ENCODE results near the gene GSG1. TPM values are rescaled to one million over a fixed set of nuclear protein-coding genes. Genes with fewer than 3 reads are reported as not detected.
"Not testable (repeated sequence)": the region's sequence is repeated elsewhere in the genome, so short reads cannot be mapped to it uniquely, and the experiment has no call there.

GSG1 gene
- total RNA-seq, 2 donors from 2014 or later, result not detected

DNA sequence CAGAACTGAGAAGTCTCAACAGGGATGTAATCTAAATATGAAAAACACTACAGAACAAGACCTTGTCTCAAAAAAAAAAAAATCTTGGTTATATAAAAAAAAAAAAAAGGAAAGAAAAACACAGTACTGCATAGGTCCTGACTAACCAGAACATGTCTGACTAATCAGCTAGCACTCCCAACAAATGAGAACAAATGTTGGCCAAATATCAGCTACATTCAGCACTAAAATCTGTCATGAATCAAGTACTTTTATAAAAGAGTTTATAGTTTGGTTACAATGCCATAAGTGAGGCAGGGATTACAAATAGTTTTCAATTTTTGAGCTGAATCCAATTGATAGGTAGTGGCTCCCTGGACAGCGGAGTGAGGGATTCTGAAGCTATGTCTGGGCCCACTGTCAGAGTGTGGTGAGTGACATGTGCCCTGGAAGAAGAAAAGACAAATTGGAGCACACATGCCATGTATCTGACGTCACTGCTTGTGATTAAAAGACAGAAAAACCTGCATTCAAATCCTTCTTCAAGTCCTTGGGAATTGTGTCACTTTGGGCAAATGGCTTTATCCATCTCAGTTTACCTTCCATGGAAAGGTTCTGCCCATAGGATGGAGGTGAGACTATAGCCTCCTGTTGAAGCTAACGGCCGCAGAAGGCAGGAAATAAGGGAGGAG is 64.8 kb downstream of the GSG1 start:
- Histone ChIP-seq H3K9me3 (no peaks in the 10 kb centered on the region), H3K4me3 (no peak overlapping the region), H3K27me3 (peaks cover 15% of the 10 kb centered on the region), H3K36me3 (no peaks in the 10 kb centered on the region), H3K27ac (no peak overlapping the region), H3K4me1 (peaks cover 8% of the 10 kb centered on the region), H3K9ac (ENCODE audit: low read depth in 2 of 2, low read length in 2 of 2) (no peak overlapping the region)
- intact Hi-C loops (cut with DNase I), result no loop called here
- TF ChIP-seq, protein P1, sequence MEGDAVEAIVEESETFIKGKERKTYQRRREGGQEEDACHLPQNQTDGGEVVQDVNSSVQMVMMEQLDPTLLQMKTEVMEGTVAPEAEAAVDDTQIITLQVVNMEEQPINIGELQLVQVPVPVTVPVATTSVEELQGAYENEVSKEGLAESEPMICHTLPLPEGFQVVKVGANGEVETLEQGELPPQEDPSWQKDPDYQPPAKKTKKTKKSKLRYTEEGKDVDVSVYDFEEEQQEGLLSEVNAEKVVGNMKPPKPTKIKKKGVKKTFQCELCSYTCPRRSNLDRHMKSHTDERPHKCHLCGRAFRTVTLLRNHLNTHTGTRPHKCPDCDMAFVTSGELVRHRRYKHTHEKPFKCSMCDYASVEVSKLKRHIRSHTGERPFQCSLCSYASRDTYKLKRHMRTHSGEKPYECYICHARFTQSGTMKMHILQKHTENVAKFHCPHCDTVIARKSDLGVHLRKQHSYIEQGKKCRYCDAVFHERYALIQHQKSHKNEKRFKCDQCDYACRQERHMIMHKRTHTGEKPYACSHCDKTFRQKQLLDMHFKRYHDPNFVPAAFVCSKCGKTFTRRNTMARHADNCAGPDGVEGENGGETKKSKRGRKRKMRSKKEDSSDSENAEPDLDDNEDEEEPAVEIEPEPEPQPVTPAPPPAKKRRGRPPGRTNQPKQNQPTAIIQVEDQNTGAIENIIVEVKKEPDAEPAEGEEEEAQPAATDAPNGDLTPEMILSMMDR (IDR thresholded peaks at IDR 0.05), result no peak
- DNase-seq, result no peak

DNA sequence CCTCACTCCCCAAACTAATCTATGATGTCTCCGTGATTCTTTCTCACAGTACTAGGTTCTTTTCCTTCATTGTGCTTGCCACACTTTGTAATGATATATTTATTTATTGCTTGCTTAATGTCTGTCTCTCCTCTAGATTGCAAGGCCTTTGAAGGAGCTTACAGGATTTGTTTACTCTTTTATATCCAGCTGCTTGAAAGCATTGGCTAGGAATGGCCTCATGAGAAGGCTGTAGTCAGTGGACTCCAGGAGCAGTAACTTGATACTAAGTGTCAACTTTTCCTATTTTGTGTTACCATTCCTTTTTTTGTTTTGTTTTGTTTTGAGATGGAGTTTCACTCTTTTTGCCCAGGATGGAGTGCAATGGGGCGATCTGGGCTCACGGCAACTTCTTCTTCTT is 66.6 kb downstream of the GSG1 start:
- intact Hi-C loops (cut with DNase I), result no loop called here

DNA sequence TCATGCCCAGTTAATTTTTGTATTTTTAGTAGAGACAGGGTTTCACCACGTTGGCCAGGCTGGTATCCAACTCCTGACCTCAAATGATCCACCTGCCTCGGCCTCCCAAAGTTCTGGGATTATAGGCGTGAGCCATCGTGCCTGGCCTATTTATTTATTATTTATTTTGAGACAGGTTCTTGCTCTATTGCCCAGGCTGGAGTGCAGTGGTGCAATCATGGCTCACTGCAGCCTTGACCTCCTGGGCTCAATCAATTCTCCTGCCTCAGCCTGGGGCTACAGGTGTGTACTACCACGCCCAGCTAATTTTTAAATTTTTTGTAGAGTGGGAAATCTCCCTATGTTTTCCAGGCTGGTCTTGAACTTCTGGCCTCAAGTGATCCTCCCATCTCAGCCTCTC is 68.1 kb downstream of the GSG1 start:
- DNase-seq; H3K27ac ChIP-seq; H3K27me3 ChIP-seq; H3K9me3 ChIP-seq; H3K36me3 ChIP-seq; intact Hi-C loops (cut with DNase I); H3K4me3 ChIP-seq; H3K4me1 ChIP-seq; H3K9ac ChIP-seq (ENCODE audit: low read depth in 2 of 2, low read length in 2 of 2): not testable (repeated sequence)

More for the DNA sequence above, 66.6 kb downstream of the GSG1 start:
- H3K9ac ChIP-seq (ENCODE audit: low read depth in 2 of 2, low read length in 2 of 2), result no peak overlapping the region
- no peaks in the 10 kb centered on the region for H3K9me3 ChIP-seq
- H3K27ac ChIP-seq, result no peak overlapping the region
- H3K4me1 ChIP-seq, result peaks cover 8% of the 10 kb centered on the region
- no peaks in the 10 kb centered on the region for H3K36me3 ChIP-seq
- no peak overlapping the region for H3K4me3 ChIP-seq
- H3K27me3 ChIP-seq, result peaks cover 6% of the 10 kb centered on the region
- DNase-seq, result no peak
- TF ChIP-seq, protein P1 (IDR thresholded peaks at IDR 0.05), result no peak

Other genes with a start within 250 kb of the GSG1 start
- gene GPRC5A, start 212.1 kb downstream of the GSG1 start, total RNA-seq, result 100 to 1,000 TPM; 234 to 246 TPM
- under 1 TPM in 1 of 2 donors, not detected in 1; 0.27 TPM for gene GPRC5D, start 151.5 kb downstream of the GSG1 start, total RNA-seq
- 10 to 100 TPM; 40.9 to 61.9 TPM for gene HEBP1, start 103.4 kb downstream of the GSG1 start, total RNA-seq
- gene FAM234B, start 59.3 kb downstream of the GSG1 start, total RNA-seq, result 1 to 10 TPM; 1.5 to 2.0 TPM
- gene EMP1, start 93.1 kb upstream of the GSG1 start, total RNA-seq, result 100 to 1,000 TPM; 265 to 667 TPM

All from colonic mucosa (tissue), 4 donors.